ENCODE measurements around the gene SPATA2. TPM values are rescaled to one million over a fixed set of nuclear protein-coding genes. Genes with fewer than 3 reads are reported as not detected.

SPATA2 gene
- total and polyA plus RNA-seq, 2 experiments from 2014 or later = 5.3 to 9.3 TPM

- TF ChIP-seq EZH2phosphoT487 (IDR thresholded peaks at IDR 0.05; ENCODE audit: unreplicated experiment) (no peak), EZH2 (IDR thresholded peaks at IDR 0.05; ENCODE audit: low read depth, unreplicated experiment) (no peak), REST (IDR thresholded peaks at IDR 0.05; ENCODE audit: unreplicated experiment) (no peak), NANOG (IDR thresholded peaks at IDR 0.05; ENCODE audit: borderline replicate concordance) (no peak), ZNF331 (CRISPR knock-in tag; IDR thresholded peaks at IDR 0.05; ENCODE audit: low read depth) (no peak)
- TF ChIP-seq, protein P1, sequence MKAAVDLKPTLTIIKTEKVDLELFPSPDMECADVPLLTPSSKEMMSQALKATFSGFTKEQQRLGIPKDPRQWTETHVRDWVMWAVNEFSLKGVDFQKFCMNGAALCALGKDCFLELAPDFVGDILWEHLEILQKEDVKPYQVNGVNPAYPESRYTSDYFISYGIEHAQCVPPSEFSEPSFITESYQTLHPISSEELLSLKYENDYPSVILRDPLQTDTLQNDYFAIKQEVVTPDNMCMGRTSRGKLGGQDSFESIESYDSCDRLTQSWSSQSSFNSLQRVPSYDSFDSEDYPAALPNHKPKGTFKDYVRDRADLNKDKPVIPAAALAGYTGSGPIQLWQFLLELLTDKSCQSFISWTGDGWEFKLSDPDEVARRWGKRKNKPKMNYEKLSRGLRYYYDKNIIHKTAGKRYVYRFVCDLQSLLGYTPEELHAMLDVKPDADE (IDR thresholded peaks at IDR 0.05) = no peak
Observed at GRCh38 chr20:49948809-49949507, 33.6 kb upstream of the SPATA2 start (continued).

- Histone ChIP-seq H3K79me2 (replicated peaks; ENCODE audit: insufficient read depth) (peaks cover 29% of the 10 kb centered on the region), H3K4me3 (no peak overlapping the region), H2AFZ (no peak overlapping the region), H3K4me2 (no peak overlapping the region), H3F3A (replicated peaks; ENCODE audit: low read depth) (0 out of 2 replicates have a peak, but pooled peaks cover 7% of the 10 kb centered on the region), H3K27ac (ENCODE audit: low read depth) (no peak overlapping the region), H3K4me1 (ENCODE audit: insufficient read depth) (no peaks in the 10 kb centered on the region), H3K36me3 (ENCODE audit: insufficient read depth) (peaks cover 42% of the 10 kb centered on the region), H3K27me3 (ENCODE audit: insufficient read depth) (no peaks in the 10 kb centered on the region), H4K20me1 (replicated peaks; ENCODE audit: insufficient read depth) (peaks cover 15% of the 10 kb centered on the region), H3K9me2 (ENCODE audit: insufficient read depth) (no peaks in the 10 kb centered on the region)
- ATAC-seq = no peak
- Mint-ChIP-seq H3K4me1 (no peaks in the 10 kb centered on the region), H3K27ac (no peak overlapping the region), H3K27me3 (ENCODE audit: insufficient read depth, low read depth, poor library complexity) (peaks cover 6% of the 10 kb centered on the region), H3K4me3 (no peak overlapping the region), H3K9me3 (no peaks in the 10 kb centered on the region; the same call in 2 of the 3 replicates), H3K36me3 (ENCODE audit: low read depth) (peaks cover 86% of the 10 kb centered on the region)
- no peak for TF ChIP-seq ZNF462 (CRISPR knock-in tag; IDR thresholded peaks at IDR 0.05)
- no peak for TF ChIP-seq ZNF331 (CRISPR knock-in tag; IDR thresholded peaks at IDR 0.05; ENCODE audit: low read depth)
- TF ChIP-seq EZH2 (IDR thresholded peaks at IDR 0.05; ENCODE audit: low read depth, unreplicated experiment) = no peak
- TF ChIP-seq JUNB (IDR thresholded peaks at IDR 0.05; ENCODE audit: unreplicated experiment) = no peak
- TF ChIP-seq POLR2AphosphoS5 (IDR thresholded peaks at IDR 0.05; ENCODE audit: low read depth) = no peak
- DNase-seq (ENCODE audit: low spot score) = no peak
Observed at GRCh38 chr20:49948178-49948577, 32.8 kb upstream of the SPATA2 start.
